DMS153 treated with DMSO at 0.1 percent for 48 hours (cell line): ENCODE measurements around the gene AGPAT4.
"Not testable (repeated sequence)": the region's sequence is repeated elsewhere in the genome, so short reads cannot be mapped to it uniquely, and the experiment has no call there.

ENCODE experiments used
- DNase-seq: peaks from one replicate; lab custom pipeline; 2025; ENCODE audit not compliant: unreplicated experiment; lab: John Stamatoyannopoulos, UW

AGPAT4 gene

DNA sequence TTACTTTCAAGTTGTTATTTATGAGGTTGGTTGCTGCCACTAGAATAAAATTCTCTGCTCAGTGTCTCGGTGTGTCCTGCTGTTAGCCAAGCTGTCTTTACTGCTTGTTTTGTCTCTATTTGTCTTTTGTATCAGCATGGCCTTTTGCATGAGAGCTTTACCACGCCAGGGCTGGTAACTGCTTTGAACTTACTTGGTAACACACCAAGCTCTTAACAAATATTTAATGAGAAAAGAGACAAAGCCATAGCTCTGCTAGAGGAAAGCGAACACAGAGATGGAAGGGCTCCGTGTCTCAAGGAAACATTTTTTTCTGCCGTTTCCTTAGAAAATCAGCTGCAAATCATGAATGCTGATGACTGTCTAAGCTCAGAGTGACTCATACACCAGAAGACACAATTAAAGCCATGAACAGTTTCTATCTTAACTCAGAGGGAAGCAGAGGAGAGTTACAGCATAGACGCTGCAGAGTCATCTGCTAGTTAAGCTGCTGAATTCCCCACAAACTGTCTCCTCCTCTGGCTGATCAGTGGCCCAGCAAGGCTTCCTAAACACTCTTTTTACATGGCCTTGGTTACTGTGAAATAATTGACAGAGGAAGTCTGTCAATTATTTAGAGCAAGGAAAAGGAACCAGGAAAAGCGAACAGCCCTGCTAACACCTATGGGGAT, 44.8 kb downstream of the AGPAT4 start:
- DNase-seq: no peak

DNA sequence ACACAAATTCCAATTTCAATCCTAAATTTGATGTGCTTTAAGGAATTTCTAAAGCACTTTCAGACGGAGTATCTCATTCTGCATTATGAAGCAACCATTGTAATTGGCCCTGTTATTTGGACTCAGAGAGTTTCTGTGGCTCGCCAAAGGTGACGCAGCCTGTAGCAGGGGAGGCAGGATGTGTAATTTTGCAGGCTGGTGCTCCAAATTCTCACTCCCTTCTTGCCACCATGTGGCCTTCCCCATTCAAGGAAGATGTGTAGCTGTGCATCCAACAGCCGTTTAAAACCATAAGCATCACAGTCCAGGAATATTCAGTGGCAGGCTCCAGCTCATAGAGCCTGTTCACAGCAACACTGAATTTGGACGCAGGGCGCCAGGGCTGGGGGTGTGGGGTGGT, 45.8 kb downstream of the AGPAT4 start:
- no peak for DNase-seq

DNA sequence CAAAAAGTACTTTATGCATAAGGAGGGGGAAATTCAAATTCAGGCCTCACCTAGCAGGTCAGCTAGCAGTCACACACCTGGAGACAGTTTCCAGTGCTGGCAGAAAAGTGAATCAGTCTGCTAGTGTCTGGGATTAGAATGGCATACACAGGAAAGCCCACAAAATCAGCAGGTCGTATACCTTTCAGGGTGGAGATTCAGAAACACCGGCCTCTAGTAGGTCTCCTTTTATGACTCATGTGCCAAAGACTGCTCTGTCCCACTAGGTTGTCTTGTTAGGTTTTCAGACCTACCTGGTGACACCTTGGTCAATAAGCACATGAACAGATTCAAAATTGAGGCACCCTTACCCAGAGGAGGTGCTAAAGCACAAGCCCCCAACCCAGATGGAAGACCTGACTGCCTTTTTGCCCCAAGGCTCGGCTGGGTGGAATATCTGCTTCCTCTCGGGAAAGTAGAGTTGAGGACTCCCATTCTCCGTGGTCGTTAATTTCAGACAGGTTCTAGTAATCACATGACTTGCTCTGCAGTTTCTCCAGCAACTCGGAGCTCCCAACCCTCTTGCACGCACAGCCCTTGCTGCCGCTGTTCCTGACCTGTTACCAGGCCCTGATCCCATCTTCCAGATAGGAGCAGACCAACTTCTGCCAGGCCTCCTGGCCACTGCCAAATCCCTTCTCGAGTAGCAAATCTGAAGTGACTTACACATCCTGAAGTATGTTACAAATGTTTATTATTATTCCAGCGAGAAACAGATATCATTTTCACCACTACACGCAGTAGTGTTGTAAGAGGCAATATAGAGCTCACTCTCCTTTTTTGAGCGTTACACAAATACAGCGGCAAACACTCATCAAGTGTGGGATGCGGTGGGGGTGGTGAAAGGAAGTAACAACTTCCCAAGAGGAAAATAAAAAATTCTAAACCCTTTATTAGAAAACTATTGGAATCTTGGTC, 46.6 kb downstream of the AGPAT4 start:
- DNase-seq: no peak

DNA sequence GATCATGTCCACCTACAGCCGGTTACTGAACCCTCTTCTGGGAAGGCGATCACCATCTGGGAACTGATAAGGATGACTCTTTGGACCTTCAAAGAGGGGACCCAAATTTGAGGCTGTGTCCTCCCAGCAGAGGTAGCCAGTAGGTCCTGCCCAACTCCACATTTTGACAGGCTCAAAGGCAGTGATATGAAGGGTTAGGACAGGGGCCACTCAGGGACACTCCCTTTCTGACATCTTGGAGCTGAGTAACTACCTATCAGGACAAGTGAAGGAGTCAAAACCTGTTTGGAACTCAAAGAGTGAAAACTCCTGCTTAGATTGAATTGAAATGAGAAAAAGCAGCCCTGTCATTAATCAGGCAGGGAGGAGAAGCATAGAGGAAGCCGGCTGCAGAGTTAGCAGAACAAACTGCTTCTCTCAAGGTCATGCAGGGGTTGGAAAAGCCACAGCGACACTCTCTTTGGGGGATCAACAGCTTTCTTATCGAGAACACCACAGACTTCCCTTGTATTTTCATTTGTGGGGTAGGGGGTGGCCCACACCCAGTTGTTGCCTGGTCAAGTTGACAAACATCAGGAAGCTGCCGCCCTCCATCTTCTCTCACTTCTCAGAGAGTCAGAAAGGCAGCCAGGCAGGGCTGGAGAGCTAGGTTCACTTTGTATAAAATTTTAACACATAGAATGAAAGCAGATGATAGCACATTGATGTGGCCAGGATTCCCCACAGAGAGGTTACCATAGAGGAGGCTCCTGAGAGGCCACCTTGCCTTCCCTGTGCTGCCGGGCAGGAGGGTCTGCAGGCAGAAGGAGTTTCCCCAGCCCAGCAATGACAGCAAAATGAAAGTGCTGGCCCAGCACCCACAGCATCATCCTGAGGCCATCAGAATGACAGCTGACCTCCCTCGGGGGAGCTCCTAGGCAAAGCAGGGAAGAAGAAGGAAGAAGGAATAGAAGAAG, 47.6 kb downstream of the AGPAT4 start:
- DNase-seq: no peak

DNA sequence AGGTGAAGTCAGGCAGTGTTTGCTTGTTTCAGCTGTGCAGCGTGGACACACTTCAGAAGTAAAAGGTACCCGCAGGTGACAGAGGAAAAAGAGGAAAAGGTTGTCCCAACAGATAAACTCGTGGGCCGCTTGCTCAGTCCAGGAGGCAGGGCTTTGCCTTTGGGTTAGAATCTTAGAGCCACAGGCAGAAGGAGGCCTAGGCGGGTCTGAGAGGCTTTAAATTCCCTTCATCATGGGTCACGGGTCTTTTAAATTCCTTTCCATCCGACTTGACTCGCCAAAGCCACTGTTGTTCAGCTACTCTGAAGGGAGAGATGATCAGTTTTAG, 48.2 kb downstream of the AGPAT4 start:
- DNase-seq: no peak

DNA sequence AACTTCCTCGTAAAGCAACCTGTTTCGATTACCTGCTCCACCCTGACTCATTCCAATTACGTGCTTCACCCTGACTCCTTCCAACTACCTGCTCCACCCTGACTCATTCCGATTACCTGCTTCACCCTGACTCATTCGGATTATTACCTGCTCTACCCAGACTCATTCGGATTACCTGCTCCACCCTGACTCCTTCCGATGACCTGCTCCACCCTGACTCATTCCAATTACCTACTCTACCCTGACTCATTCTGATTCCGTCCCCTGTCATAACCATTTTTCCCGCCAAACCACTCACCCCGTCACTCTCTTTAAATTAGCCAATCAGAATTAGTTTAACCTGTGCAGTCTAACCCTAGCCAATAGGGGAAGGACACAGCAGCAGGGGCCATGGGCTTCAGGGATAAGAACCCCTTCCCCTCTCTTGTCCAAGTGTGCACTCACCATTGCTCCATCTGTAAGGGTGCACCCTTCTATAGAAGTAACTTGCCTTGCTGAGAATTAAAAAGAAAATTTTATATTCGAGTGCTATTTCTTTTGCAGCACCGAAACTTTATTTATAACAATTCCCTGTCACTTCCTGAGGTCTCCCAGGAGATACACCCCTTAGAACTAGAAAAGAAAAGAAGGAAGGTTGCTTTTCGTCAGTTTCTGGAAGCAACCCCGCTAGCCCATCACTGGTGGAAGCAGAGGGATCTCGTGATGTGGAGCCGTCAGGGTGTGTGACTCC, 48.7 kb downstream of the AGPAT4 start:
- DNase-seq: not testable (repeated sequence)

DNA sequence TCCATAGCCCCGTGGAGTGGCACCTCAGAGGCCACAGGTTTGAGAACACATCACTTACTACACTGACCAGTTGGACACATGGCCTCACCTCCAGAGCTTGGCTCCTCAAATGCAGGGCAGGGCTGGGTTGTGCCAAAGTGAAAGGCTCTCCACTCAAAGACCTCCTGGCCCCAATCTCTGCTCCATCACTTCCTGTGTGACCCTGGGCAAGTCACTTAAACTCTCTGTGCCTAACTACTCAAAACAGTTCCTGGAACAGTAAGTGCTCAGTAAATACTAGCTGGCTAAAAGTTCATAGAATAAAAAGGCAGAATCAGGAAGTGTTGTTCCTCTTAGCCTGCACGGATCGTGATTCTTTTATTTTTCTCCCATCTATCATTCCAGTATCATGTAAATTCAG, 50.2 kb downstream of the AGPAT4 start:
- DNase-seq: no peak

DNA sequence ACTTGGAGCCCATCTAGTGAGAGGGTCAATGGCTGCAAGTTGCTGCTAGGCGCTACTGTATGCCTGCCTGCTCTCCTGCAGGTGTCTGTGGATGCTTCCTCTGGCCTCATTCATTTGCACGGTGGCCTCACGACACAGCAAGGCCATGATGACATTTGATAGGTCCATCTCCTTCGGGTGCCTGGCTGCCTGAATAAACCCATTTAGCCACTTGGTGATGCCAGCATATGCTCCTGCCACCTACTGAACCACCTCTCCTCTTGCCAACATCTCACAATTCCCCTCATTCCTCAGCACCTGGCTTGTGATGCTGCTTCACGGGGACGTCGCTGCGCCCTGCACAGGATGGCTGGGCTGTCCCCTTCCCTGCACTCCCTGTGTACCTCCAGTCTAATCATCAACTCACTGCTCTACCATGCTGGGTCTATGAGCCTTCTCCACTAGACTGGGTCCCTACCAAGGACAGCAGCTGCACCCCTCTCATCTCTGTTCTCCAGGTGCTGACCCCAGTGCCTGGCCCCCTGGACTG, 51.1 kb downstream of the AGPAT4 start:
- no peak for DNase-seq

DNA sequence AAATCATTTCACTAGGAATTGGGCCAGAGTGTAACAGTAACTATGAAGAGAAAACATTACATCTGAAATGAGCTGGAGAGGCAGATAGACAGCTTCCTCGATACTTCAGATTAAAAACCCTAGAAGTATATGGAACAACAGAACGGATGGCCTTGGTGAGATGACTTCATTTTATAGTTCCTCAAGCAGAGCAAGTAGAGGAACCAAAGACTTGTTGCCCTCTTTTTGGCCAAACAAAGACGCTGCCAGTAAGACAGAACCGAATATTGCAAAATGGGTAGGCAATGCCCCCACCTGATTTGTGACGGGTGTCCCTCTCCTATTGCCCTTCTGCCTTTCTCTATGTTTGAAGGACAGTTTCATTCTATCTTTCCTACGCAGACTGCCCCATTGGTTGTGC, 53.5 kb downstream of the AGPAT4 start:
- DNase-seq: no peak

DNA sequence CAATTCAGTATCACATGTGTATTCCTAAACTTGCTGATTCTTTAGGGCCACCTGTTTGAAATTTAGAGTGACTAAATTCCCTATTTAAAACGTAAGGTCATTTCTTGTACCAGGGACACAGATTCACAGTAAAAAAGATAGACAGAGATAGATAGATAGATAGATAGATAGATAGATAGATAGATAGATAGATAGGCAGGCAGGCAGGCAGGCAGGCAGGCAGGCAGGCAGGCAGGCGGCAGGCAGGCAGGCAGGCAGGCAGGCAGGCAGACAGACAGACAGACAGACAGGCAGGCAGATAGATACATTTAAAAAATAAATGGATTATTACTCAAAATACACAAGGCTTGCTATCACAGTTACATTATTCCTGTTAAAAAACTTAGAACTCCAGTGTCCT, 54.2 kb downstream of the AGPAT4 start:
- no peak for DNase-seq

DNA sequence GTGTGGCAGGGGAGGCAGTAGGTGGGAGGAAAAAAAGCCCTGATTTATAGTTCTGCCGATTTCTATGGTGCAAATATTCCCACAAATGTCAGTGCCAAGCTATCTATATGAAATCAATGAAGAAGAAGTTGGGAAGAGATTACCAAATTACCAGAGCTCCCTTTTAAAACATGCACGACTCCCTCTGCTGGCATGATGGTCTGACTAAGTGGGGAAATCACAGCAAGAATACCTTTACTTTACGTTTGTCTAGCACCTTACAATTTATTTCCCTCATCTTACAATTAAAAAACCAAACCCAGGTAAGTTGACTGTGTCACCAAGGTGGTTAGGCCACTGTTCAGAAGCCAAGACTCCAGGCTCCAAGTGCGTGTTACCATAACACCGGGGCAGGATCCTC, 55.6 kb downstream of the AGPAT4 start:
- DNase-seq: no peak

DNA sequence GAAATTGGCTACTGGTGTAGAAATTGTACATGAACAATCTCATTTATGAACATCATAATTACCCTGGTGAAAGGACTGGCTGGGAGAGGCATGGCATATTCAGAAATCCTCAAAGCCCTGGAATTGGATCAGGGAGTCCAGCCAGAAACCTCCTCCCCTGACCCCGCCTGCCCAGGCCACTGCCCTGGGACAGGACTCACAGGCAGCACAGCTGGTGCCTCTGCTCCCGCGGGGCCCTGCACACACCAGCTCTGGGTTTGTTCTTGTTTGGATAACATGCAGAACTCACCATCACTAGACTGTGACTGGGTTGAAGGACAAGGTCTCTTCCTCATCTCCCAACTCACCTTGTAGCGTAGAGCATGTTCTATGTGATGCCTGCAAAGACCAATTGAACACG, 56.2 kb downstream of the AGPAT4 start:
- DNase-seq: no peak

DNA sequence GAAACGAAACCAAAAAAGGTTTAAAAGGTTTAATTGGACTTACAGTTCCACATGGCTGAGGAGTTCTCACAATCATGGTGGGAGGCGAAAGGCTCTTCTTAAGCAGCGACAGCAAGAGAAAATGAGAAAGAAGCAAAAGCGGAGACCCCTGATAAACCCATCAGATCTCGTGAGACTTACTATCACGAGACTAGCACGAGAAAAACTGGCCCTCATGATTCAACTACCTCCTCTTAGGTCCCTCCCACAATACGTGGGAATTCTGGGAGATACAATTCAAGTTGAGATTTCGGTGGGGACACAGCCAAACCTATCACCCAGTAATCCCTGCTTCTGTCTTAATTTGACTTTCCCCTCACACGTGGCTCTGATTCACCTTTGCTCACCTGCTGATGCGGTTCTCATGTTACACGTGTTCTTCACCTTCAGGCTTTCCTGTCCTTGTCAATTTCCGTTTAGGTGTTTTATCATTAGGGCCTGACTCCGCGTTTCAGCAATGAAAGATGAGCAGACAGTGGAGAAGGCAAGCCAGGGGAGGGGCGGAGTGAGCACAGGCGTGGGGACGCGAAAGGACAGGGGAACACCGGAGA, 57.1 kb downstream of the AGPAT4 start:
- DNase-seq: no peak

DNA sequence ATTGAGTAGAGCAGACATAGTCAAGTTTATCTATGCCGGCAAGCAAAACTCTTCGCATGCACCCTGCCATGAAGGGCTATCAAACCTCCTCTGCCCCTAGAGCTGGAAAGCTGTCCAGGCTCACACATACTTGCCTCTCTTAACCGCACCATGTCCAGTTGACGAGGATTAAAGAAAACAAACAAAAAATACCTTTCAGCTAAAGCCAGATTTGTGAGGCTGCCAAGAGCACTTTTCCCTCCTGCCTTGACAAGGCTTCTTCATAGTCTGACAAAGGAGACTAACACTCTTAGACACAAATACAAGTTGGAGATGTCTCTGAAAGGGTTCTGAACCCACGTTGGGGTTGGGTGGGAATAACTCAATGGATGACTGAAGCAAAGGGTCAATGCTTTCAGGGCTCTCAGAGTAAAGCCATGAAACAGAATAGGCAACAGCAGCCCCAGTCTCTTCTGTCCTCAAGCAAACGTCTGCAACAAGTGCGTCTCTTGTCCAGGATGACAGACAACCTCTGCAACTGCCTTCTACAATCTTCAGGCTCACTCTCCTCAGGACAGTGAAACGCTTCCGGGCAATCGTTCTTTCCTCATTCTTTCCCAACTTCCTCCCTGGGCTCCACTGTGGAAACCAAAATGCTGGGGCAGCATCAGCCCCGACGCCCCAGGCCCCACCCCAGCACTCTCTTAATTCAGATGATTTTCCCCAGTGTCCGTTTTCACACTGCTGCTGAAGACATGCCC, 57.8 kb downstream of the AGPAT4 start:
- DNase-seq: no peak

DNA sequence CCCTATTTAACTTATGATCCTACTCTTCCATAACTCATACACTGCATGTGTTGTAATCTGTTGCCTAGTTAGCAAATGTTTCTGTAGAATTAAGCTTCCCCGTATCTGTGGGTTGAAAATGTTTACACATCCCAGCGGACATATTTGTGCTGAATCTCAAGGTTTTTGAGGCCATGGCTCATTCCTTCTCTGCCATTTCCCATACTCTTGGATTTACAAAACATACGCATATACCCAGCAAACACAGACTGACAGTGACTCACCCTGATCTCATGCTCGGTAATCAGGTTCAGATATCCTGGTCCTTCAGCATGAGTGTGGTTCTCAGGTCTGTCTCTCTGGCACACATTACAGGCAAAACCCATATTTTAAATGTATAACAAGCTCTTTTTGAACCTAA, 58.7 kb downstream of the AGPAT4 start:
- DNase-seq: no peak

DNA sequence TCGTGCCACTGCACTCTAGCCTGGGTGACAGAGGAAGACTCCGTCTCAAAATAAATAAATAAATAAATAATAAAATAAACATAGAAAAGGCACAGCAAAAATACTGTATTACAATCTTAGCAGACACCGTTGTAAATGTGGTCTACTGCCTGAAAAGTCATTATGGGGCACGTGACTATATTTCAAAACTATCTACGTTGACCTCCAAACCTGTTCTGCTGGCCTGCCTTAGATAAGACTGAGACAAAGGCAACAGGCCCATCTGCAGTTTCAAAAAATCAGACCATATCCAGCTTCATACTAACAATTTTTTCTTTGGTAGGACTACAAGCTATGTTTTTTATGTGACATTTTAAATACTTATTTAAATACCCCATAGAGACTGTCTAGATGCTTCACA, 59.1 kb downstream of the AGPAT4 start:
- DNase-seq: no peak

DNA sequence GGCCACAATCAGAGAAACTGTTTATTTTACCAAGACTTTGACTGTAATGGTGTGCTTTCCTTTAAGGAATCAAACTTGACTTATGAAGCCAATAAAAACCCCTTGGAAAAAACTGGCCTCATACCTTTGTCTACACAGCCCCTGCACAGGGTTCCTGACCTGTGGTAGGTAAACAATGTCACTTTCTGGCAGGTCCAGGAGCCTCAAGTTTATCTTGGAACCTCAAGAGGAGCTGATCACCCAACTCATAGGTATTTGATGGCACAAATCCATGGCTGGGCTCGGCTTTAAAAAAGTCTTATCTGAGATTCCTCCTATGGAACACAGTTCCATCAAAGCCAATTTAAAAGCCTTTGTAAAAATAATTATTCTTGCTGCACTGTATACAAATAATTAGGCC, 61.0 kb downstream of the AGPAT4 start:
- no peak for DNase-seq

DNA sequence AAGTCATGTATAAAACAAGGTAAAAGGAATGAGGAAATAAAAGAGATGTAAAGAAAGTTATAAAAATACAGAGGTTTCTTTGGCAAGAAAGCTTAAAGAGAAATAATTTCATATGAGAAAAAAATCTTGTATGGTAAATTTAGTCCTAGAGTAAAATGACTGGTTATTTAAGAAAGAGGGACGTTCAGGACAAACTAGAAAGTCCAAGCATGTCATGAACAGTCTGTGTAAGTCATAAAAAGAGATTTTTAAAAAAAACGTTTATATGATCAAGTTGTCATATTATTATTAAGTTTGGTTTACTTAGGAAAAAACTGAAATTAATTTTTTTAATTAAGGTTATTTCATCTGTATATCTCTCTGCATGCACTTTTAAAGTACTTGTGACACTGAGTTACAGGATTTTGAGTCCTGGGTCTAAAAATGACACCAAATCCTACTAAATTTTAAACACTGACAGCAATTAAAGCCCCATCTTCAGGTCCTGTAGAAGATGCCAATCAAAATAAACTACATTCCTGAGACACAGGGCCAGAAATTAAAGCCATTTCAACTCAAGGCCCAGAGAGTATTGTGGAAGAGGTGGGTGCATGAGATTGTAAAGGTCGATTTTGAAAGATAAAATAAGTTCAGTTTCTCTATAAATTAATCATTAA, 62.4 kb downstream of the AGPAT4 start:
- no peak for DNase-seq

DNA sequence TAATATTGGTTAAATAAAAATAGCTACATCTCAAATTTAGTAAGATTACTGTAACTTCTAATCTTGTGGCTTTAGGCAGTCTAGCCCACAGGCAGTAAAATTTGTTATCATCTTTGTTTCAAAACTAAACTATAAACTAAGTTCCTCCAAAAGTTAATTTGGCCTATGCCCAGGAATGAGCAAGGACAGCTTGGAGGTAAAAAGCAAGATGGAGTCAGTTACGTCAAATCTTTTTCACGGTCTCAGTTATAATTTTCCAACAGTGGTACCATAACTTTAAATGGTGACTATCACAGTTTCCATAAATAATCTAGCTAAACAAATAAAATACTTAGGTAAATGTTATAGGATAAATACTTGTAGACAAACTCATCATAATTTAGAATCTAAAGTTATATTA, 63.0 kb downstream of the AGPAT4 start:
- DNase-seq: no peak
